ENCODE results near the gene CACNA1F.

DNA sequence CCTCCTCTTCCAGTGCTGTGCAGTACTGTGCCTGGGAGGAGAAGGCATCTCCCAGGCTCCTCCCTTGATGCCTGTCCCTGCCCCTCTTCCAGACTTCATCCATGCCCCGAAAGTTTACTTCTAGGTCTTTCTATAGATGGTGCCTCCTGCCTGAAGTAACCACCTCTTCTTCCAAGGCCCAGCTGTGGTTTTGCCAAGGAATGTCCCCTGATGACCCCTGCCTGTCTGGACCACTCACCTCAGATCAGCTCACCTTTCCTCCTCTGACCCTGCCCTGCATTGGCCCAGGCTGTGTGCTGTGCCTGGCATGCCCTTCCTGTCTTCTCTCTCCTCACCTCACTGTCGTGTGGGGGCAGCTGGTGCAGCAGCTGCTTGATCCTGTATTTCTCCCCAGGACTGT, 53.8 kb downstream of the CACNA1F start:
- TF ChIP-seq CTCF (conservative IDR thresholded peaks at IDR 0.05; ENCODE audit: low read depth, low read length) (no peak), EZH2 (IDR thresholded peaks at IDR 0.05; ENCODE audit: borderline replicate concordance, low read depth, low read length, poor library complexity, severe bottlenecking) (no peak)

Measured in A673 (cell line).